HT-29 (cell line): ENCODE measurements around the gene MEAK7. TPM values are rescaled to one million over a fixed set of nuclear protein-coding genes. Genes with fewer than 3 reads are reported as not detected.

Source experiments
- DNase-seq: peaks from one replicate; pipeline ENCODE4 v3.0.0-alpha.2; 2015; ENCODE audit warnings: low spot score
- total RNA-seq: library from RNA; depleted of rRNA; stranded (reverse); fragments of >200 nt; shearing (Covaris generic); gene quantifications from 2 replicates; pipeline ENCODE4 v1.2.3, GENCODE V29; 2014

Gene MEAK7
- total RNA-seq, 1 experiment from 2014 or later: 11.3 TPM

DNA sequence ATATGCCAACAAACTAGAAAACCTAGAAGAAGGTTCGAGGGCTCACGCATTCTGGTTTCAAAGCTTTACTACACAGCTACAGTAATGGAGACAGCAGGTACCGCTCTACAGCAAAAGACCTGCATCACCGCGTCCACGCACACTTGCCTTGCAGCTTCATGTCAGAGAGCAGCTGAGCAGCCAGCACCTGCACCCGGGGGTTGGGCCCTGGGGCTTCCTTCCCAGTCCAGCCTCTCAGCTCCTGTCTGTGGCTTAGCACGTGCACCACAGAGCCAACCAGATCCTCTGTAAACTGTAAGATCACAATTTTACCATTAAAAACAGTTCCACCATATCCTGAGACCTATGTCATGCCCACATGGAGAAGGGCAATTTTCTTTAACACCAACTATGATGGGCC lies 15.3 kb downstream of the MEAK7 start:
- no peak for DNase-seq

DNA sequence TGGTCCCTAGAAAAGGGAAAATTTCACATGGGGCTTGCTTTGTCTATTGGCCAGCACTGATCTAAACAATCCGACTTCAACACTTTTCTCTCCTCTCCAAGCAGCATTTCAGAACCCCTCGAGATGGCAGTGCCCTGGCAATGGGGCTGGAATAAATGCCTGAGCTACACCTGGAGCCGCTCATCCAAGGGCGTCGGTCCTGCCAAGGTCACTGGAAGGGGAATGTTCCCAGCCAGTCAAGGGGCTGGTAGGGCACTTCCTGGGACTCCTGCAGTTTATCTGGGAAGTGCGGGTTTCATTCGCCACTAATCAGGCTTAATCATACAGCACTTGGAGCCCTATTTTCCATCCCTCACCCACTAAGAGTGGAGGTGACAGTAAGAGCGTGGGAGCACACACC lies 17.1 kb downstream of the MEAK7 start:
- no peak for DNase-seq

GRCh38 chr16:84486551-84487235 lies 17.8 kb downstream of the MEAK7 start:
- no peak for DNase-seq

DNA sequence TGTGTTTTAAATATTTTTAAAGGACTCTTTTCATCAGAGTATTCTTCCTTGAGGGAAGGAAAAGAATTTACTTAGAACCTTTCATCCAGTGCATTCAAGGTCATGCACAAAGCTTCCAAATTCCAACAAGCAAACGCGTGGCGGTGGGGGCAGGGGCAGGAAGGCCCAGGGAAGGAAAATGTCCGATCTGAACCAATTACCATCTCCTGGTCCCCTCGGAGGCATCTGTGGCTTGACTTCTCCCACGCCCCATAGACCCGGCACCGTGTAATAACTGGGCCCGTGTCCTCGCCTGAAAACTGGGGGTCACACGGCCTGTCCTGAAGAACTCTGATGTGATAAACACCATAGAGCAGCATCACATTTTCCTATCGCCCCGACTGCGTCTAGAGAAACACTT lies 18.3 kb downstream of the MEAK7 start:
- no peak for DNase-seq

- no peak for DNase-seq
Measured at GRCh38 chr16:84485255-84486010, 19.0 kb downstream of the MEAK7 start.

DNA sequence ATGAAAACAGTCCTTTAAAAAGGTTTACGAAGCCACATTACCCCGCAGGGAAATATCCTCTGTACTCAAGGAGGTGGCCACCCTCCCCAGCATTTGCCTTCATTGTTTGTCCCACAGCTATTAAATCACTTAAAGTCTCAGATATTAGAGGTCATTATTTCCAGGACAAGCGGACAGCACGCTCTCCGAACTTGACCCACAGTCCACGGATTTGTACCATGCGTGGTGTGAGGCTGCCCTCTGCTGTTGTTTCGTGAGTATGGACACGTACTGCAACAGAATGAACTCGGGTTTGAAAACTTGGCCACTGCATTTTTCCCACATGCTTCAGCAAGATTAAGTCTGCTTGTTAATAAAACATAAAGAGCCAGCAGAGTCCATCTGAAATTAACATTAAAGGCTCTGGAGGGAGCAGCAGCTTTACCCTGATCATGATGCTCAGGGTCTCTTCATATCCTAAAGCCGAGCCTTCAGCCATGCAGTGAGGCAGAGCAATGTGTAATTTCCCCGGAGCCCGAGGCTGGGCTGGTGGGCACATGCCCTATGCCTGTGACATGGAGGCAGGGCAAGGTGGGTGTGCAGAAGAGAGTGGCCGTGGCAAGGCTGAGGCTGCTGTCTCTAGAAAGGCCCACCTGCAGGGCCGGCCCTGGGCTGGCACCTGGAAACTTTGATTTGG lies 19.7 kb downstream of the MEAK7 start:
- peak; percentile 65 for DNase-seq

- no peak for DNase-seq
Measured at GRCh38 chr16:84483882-84484565, 20.4 kb downstream of the MEAK7 start.

DNA sequence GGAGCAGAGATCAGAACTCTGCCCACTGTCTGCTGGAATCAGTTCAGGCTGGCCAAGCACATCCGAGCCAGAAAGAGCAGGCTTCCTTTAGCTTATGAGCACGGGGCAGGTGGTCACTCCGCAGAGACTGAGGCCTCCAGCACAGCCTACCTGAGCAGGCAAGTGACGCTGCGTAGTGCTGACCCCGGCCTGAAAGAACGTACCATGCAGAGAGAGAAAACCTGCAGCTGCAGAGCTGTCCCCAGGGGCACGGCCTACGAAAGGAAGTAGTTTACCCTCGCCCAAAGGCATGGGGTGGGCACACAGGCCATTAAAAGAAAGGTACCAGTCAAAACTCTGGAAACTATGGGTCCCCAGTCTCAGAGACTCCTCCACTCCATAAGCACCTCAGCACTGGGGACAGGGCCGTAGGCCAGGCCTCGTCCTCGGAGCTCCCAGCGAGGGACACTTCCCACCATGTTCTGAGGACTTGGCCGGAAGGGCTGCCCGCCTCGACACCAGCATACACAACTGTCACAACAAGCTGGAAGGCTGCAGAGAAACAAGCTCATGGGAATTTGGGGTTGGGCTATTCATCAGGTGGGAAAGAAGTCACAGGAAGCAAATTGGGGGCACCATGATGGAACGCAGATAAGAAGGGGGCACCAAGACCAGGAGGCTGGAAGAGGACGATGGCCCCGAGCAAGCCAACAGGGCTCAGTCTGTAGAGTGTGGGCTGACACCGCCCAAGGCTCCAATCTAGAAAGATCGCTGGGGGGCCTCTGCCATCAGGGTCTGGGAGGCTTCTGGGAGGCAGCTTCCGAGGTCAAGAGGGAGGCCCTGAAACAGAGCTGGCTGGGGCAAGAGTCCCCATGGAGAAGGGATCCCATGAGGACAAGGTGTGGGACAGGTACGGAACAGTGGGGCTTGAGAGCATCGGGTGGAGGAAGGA lies 21.2 kb downstream of the MEAK7 start:
- DNase-seq: no peak

- DNase-seq: no peak
Measured at GRCh38 chr16:84482001-84482891, 22.2 kb downstream of the MEAK7 start.

DNA sequence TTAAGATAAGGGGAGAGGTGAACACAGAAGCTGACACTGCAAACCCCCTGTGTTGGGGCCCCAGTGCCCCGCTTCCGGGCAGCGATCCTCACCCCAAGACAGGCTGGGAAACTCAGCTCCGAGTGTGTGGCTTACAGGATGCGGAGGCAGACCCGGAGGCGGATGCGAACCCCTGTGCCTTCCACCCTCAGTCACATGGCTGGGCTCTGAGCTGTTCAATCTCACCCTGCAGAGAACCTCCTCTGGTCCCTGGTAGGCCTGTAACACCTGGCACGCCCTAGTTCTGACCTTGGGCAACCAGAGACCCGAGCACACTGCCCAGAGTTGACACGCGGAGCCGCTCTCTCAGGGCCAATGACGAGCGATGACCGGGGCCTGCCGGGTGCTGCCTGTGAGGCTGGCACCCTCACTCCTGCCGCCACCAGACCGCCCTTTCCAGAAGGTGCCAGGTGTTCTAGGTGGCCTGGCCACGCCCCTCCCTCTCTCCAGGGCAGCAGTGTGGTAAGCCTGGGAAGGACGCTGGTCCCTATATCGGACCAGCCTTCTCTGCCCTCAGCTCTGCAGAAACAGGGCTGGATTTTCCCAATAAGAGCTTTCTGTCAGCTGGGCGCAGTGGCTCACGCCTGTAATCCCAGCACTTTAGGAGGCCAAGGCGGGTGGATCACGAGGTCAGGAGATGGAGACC lies 23.3 kb downstream of the MEAK7 start:
- no peak for DNase-seq

- DNase-seq: no peak
Measured at GRCh38 chr16:84479716-84480450, 24.6 kb downstream of the MEAK7 start.

DNA sequence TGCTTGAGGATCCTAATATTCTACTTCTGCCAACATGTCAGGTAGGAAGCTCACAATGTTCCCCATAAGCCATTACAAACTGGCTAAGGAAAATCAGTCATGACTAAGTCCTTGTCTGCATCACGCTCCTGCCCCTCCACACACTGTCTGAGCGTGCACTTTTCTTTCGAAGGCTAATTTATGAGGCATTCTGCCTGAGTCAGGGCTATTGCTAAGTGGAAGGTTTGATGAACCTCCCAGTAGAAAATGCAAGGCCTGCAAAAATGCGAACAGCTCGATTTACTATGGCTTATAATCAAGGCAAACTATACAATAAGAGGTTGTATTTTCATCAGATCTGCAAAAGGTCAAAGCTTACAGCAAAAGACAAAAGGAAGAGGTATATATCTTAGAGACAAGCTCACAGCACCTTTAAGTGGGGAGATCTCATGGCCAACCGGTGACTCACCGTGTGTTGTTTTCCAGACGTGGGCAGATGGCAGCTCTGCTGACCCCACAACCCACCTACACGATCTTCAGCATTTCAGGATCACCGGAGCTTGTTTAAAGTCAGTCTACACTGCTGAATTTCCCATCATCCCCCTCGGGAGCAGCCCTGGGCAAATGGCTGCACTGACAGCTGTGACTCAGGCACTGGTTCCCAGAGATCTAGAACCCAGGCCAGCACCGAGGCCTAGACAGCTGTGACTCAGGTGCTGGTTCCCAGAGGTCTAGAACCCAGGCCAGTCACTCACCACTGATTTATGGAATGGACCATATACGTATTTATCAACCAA lies 26.1 kb downstream of the MEAK7 start:
- DNase-seq: no peak

DNA sequence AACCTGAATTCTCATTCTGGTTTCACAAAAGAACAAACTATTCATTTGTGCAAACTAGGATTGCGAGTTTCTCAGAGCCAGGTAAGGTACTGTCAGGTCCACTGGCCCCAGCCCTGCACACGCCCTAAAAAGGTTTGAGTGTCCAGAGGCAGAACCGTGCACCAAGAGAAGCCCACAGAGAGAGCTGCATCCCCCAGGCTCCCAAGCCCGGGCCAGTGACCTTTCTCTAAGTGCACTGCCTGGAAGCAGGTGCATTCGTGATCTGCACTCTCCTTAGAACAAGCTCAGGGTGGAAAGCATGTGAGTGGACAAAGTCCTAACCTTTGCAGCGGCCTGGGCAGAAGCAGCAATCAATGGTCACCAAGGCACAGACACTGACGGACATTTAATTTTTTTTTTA lies 26.8 kb downstream of the MEAK7 start:
- DNase-seq: no peak

- no peak for DNase-seq
Measured at GRCh38 chr16:84476401-84476800, 28.1 kb downstream of the MEAK7 start.

DNA sequence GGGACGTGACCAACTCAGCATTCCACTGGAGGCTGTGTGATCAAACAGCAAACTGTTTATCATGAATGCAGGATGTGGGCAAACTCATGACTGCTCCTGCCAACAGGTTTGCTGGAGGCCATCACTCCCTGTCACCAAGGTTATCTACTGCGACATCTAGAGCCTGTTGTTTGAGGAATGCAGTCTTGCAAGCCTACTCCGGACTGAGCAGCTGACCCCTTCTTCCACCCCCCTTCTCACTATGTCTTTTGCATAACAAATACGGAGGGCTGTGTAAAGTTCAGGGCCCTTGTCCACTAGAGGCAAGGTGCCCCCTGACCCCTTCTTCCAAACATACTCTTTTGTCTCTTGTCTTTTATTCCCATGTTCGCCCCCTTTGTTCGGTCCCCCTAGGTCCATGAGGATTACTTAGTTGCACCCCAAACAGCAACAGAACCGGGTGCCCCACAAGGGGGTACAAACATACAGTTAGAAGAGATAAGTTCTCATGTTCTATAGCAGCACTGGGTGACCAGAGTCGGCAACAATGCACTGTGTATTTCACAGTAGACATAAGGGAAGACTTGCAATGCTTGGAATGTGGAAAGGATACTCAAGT lies 28.7 kb downstream of the MEAK7 start:
- DNase-seq: no peak

- no peak for DNase-seq
Measured at GRCh38 chr16:84471966-84472365, 32.5 kb downstream of the MEAK7 start.

DNA sequence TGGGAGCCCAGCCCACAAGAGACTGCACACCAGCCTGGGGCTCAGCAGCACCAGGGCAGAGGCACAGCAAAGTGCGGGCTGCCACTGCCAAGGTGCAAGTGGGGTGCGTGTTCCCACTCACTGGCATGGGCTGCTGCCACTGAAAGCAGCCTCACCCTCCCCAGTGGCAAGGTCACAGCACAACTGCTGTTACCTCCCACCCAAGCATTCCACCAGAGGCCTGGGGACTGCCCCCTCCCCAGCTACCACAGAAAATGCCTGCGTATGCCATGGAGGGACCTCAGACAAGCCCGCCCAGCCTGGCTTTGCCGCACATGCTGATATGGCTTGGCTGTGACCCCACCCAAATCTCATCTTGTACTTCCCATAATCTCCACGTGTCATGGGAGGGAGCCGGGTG lies 33.1 kb downstream of the MEAK7 start:
- no peak for DNase-seq
